HCT116 (cell line): ENCODE measurements around the gene CCDC158. TPM values are rescaled to one million over a fixed set of nuclear protein-coding genes. Genes with fewer than 3 reads are reported as not detected.

Experiments
- ATAC-seq: fragments of 200-7000 bp; cut with Tn5 transposase; 2 replicates; pipeline ENCODE4 v1.9.1; 2020; ENCODE audit warnings: mild to moderate bottlenecking, moderate library complexity
- BruUV-seq: library from RNA; stranded (reverse); fragments of 400-500 nt; replicated peaks from 2 replicates; lab custom pipeline; 2021; lab: Mats Ljungman, UMichigan
- CTCF ChIA-PET: fragments of 300-600 bp; sonication (Branson Sonifier 250); formaldehyde crosslinking; loops from one replicate; lab custom pipeline; 2021; ENCODE audit warnings: antibody characterized with exemption; lab: Charles Lee
- POLR2A ChIA-PET: fragments of 300-600, 350-600 bp; sonication (Branson Sonifier 250); formaldehyde crosslinking; loops from one replicate; lab custom pipeline; 2021; ENCODE audit warnings: antibody characterized with exemption; lab: Charles Lee
- RAD21 ChIA-PET, 2 experiments: fragments of 300-600 bp; sonication (Branson Sonifier 250); formaldehyde crosslinking; loops; one replicate each; lab custom pipeline; 2023; ENCODE audit warnings: low total read pairs in 2 of 2; ENCODE audit not compliant: uncharacterized antibody in 2 of 2, unreplicated experiment in 2 of 2, low non-redundant PET in 1 of 2; lab: Charles Lee
- DNase-seq: peaks from one replicate; pipeline ENCODE4 v3.0.0-alpha.2; 2010; ENCODE audit warnings: low read depth, low spot score
- H2AFZ ChIP-seq: fragments of 200-600 bp; shearing (Covaris generic), sonication (generic); 2 replicates; pipeline ENCODE4 v1.6.1; 2017; ENCODE audit warnings: low read depth, mixed run types, mixed read lengths, antibody characterized with exemption, low read length; ENCODE audit not compliant: poor library complexity, severe bottlenecking
- H3K27ac ChIP-seq: 2 replicates; pipeline ENCODE4 v1.5.1; 2012; ENCODE audit warnings: low read depth, low read length
- H3K27me3 ChIP-seq: fragments of 200-600 bp; sonication (generic); 2 replicates; pipeline ENCODE4 v1.6.1; 2016; ENCODE audit warnings: mixed run types, low read length, mixed read lengths; ENCODE audit not compliant: insufficient read depth
- H3K36me3 ChIP-seq, 2 experiments: fragments of 200-500 bp in 1 of 2; fragments of 200-600 bp in 1 of 2; sonication (Bioruptor generic) in 1 of 2; sonication (generic) in 1 of 2; 2 replicates each; pipeline versions ENCODE4 v1.5.1 to v1.6.1; 2014 to 2016; ENCODE audit warnings: low read length in 2 of 2, inconsistent platforms in 1 of 2, mixed read lengths in 1 of 2, mixed run types in 1 of 2; ENCODE audit not compliant: insufficient read depth in 2 of 2, control insufficient read depth in 1 of 2
- H3K4me1 ChIP-seq, 2 experiments: fragments of 200-600 bp in 1 of 2; sonication (generic) in 1 of 2; 2 replicates each; pipeline versions ENCODE4 v1.5.1 to v1.6.1; 2012 to 2017; ENCODE audit warnings: low read length in 2 of 2, inconsistent platforms in 1 of 2, mild to moderate bottlenecking in 1 of 2, mixed read lengths in 1 of 2, mixed run types in 1 of 2, moderate library complexity in 1 of 2; ENCODE audit not compliant: insufficient read depth in 2 of 2, control insufficient read depth in 1 of 2
- H3K4me2 ChIP-seq: fragments of 200-600 bp; sonication (generic); 2 replicates; pipeline ENCODE4 v1.6.1; 2017; ENCODE audit warnings: mixed run types, low read length, mixed read lengths
- H3K4me3 ChIP-seq, 2 experiments: fragments of 200-600 bp in 1 of 2; sonication (generic) in 1 of 2; replicated peaks in 1 of 2; 2 replicates each; pipeline ENCODE4 v1.5.1; 2011 to 2016; ENCODE audit warnings: low read length in 2 of 2, control low read depth in 1 of 2, low read depth in 1 of 2, mild to moderate bottlenecking in 1 of 2, mixed read lengths in 1 of 2, mixed run types in 1 of 2
- H3K79me2 ChIP-seq: fragments of 200-600 bp; sonication (generic); 2 replicates; pipeline ENCODE4 v1.6.1; 2017; ENCODE audit warnings: mild to moderate bottlenecking, mixed run types, low read length, moderate library complexity, mixed read lengths; ENCODE audit not compliant: insufficient read depth
- H3K9ac ChIP-seq: fragments of 200-600 bp; sonication (generic); 2 replicates; pipeline ENCODE4 v1.6.1; 2016; ENCODE audit warnings: low read length, mixed read lengths
- H3K9me2 ChIP-seq: fragments of 200-600 bp; sonication (generic), shearing (Covaris generic); 2 replicates; pipeline ENCODE4 v1.6.1; 2017; ENCODE audit warnings: mixed run types, mild to moderate bottlenecking, moderate library complexity; ENCODE audit not compliant: insufficient read depth
- H3K9me3 ChIP-seq, 2 experiments: fragments of 200-500 bp in 1 of 2; fragments of 200-600 bp in 1 of 2; sonication (Bioruptor generic) in 1 of 2; sonication (generic) in 1 of 2; 2 replicates each; pipeline ENCODE4 v1.6.1; 2014 to 2017; ENCODE audit warnings: low read length in 2 of 2, mixed read lengths in 2 of 2, inconsistent platforms in 1 of 2, low read depth in 1 of 2, mild to moderate bottlenecking in 1 of 2, mixed run types in 1 of 2, moderate library complexity in 1 of 2; ENCODE audit not compliant: control insufficient read depth in 1 of 2, insufficient read depth in 1 of 2
- H4K20me1 ChIP-seq: fragments of 200-600 bp; sonication (generic), shearing (Covaris generic); 2 replicates; pipeline ENCODE4 v1.6.1; 2017; ENCODE audit warnings: mixed run types, mild to moderate bottlenecking, moderate library complexity; ENCODE audit not compliant: insufficient read depth
- CBX3 ChIP-seq: IDR thresholded peaks from 2 replicates; pipeline ENCODE4 v1.6.1; 2012; ENCODE audit warnings: low read depth
- CEBPB ChIP-seq: IDR thresholded peaks from 2 replicates; pipeline ENCODE4 v1.6.1; 2012; ENCODE audit warnings: low read depth
- CTCF ChIP-seq, 3 experiments: fragments of 200-600 bp in 1 of 3; sonication (generic) in 1 of 3; IDR thresholded peaks in 2 of 3; conservative IDR thresholded peaks in 1 of 3; 2 replicates each; pipeline ENCODE4 v1.5.1; 2012 to 2017; ENCODE audit warnings: low read depth in 2 of 3, low read length in 2 of 3, antibody characterized with exemption in 1 of 3, borderline replicate concordance in 1 of 3, control low read depth in 1 of 3, mild to moderate bottlenecking in 1 of 3, mixed read lengths in 1 of 3, mixed run types in 1 of 3, moderate library complexity in 1 of 3; ENCODE audit not compliant: insufficient read depth in 1 of 3
- EGR1 ChIP-seq: IDR thresholded peaks from 2 replicates; pipeline ENCODE4 v1.6.1; 2012; ENCODE audit warnings: low read depth
- EZH2 ChIP-seq: fragments of 200-600 bp; sonication (generic); IDR thresholded peaks from 2 replicates; pipeline ENCODE4 v1.6.1; 2017; ENCODE audit warnings: antibody characterized with exemption, mixed run types
- EZH2phosphoT487 ChIP-seq: fragments of 200-600 bp; IDR thresholded peaks from 2 replicates; pipeline ENCODE4 v1.6.1; 2018; ENCODE audit warnings: antibody characterized with exemption, borderline replicate concordance
- FOSL1 ChIP-seq: IDR thresholded peaks from 2 replicates; pipeline ENCODE4 v1.6.1; 2012; ENCODE audit warnings: low read depth
- JUND ChIP-seq: IDR thresholded peaks from 2 replicates; pipeline ENCODE4 v1.6.1; 2012
- POLR2AphosphoS5 ChIP-seq: IDR thresholded peaks from 2 replicates; pipeline ENCODE4 v1.6.1; 2011; ENCODE audit warnings: mild to moderate bottlenecking, low read depth, low read length, moderate library complexity
- RAD21 ChIP-seq: IDR thresholded peaks from 2 replicates; pipeline ENCODE4 v1.6.1; 2012; ENCODE audit warnings: low read depth, mild to moderate bottlenecking
- SIN3A ChIP-seq: IDR thresholded peaks from 2 replicates; pipeline ENCODE4 v1.6.1; 2012; ENCODE audit warnings: low read depth
- SP1 ChIP-seq: IDR thresholded peaks from 2 replicates; pipeline ENCODE4 v1.6.1; 2012; ENCODE audit warnings: low read depth
- SRF ChIP-seq: IDR thresholded peaks from 2 replicates; pipeline ENCODE4 v1.6.1; 2012; ENCODE audit warnings: low read depth
- TCF7L2 ChIP-seq: IDR thresholded peaks from 2 replicates; pipeline ENCODE4 v1.7.0; 2011; ENCODE audit warnings: borderline replicate concordance, inconsistent platforms; ENCODE audit not compliant: insufficient read depth, insufficient read length; ENCODE audit errors: extremely low read depth
- ZNF274 ChIP-seq: fragments of 200-500 bp; sonication (Bioruptor generic); IDR thresholded peaks from 2 replicates; pipeline ENCODE4 v1.6.1; 2014; ENCODE audit warnings: mild to moderate bottlenecking, low read depth, low read length, inconsistent platforms
- intact Hi-C: fragments of 100-400 bp; cut with micrococcal nuclease; formaldehyde crosslinking; loops from 2 replicates; pipeline ENCODE4 v1.10.0; 2022
- total RNA-seq: library from RNA; stranded (reverse); gene quantifications from one replicate; pipeline ENCODE4 v1.2.1, GENCODE V29; 2021; ENCODE audit not compliant: unreplicated experiment
- TF ChIP-seq, protein P1 (sequence below): IDR thresholded peaks from 2 replicates; pipeline ENCODE4 v1.6.1; 2012
- TF ChIP-seq, protein P2 (sequence below): IDR thresholded peaks from 2 replicates; pipeline ENCODE4 v1.6.1; 2012

CCDC158 gene
- total RNA-seq, 1 experiment from 2014 or later = not detected

DNA sequence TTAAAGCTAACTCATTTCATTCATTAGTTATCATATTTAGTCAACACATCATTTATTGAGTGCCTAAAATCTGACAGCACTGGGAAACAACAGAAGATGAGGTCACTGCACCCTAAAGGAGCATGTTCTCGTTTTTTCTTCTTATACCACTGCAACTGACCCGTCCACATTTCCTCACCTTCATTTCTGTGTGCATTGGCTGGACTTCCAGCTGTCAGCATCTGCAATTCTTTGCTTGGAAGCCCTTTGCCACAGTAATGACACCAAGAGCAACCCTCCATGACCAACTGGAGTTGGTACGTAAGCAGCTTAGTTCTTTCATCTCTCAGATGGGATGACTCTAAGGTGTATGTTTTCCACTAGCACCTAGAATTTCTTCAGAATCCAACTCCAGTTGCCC, 27.3 kb upstream of the CCDC158 start (continued):
- no peak for TF ChIP-seq CEBPB
- TF ChIP-seq, protein P1, sequence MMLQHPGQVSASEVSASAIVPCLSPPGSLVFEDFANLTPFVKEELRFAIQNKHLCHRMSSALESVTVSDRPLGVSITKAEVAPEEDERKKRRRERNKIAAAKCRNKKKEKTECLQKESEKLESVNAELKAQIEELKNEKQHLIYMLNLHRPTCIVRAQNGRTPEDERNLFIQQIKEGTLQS = no peak
- TF ChIP-seq CBX3 = no peak
- TF ChIP-seq EZH2phosphoT487 = no peak
- TF ChIP-seq POLR2AphosphoS5 = no peak
- no peak for TF ChIP-seq TCF7L2
- no peak for TF ChIP-seq RAD21
- no peak for TF ChIP-seq EZH2
- TF ChIP-seq, all 23 proteins: peak for 0

- POLR2A ChIA-PET = no interaction called here
- H3K9me3 ChIP-seq = no peaks in the 10 kb centered on the region
- H2AFZ ChIP-seq = no peak overlapping the region
- no peak overlapping the region for H3K4me3 ChIP-seq
- no peaks in the 10 kb centered on the region for H3K9me2 ChIP-seq
- intact Hi-C loops = no loop called here
- ATAC-seq (no peak), DNase-seq (no peak)
- no TSS peak for BruUV-seq
- no peaks in the 10 kb centered on the region for H3K79me2 ChIP-seq
- H3K9ac ChIP-seq = no peak overlapping the region
- CTCF ChIA-PET = interaction anchor here (1.1 to 1.4 kb wide), 2 partner anchors 11 to 57 kb away, joined by 3 read pairs; no protein-coding TSS in a partner anchor
- TF ChIP-seq EZH2 (no peak), JUND (no peak), POLR2AphosphoS5 (no peak)
- peaks cover 0 to 4% of the 10 kb centered on the region in 2 experiments; a peak in 3 of 4 replicates for H3K4me1 ChIP-seq
- H3K27me3 ChIP-seq = no peaks in the 10 kb centered on the region
- no peak overlapping the region for H3K27ac ChIP-seq
- H4K20me1 ChIP-seq = no peaks in the 10 kb centered on the region
- no peaks in the 10 kb centered on the region for H3K36me3 ChIP-seq
- no peak overlapping the region for H3K4me2 ChIP-seq
- RAD21 ChIA-PET = no interaction called here
Observed at GRCh38 chr4:76447393-76447851, 26.5 kb upstream of the CCDC158 start.

- Histone ChIP-seq H3K9me3 (no peaks in the 10 kb centered on the region), H2AFZ (no peak overlapping the region), H3K4me1 (peaks cover 0 to 9% of the 10 kb centered on the region in 2 experiments; a peak in 3 of 4 replicates), H3K27ac (no peak overlapping the region), H3K27me3 (no peaks in the 10 kb centered on the region), H3K36me3 (no peaks in the 10 kb centered on the region), H3K79me2 (no peaks in the 10 kb centered on the region), H4K20me1 (no peaks in the 10 kb centered on the region), H3K9me2 (no peaks in the 10 kb centered on the region), H3K9ac (no peak overlapping the region), H3K4me3 (no peak overlapping the region), H3K4me2 (no peak overlapping the region)
- intact Hi-C loops = no loop called here
- ChIA-PET POLR2A (no interaction called here), CTCF (no interaction called here), RAD21 (no interaction called here)
- DNase-seq = no peak
- no TSS peak for BruUV-seq
- no peak for ATAC-seq
- TF ChIP-seq, protein P1 = no peak
- TF ChIP-seq CTCF (IDR thresholded peaks at IDR 0.05 in 2 of 3, conservative IDR thresholded peaks at IDR 0.05 in 1 of 3; ENCODE audit: borderline replicate concordance in 1 of 3, insufficient read depth in 1 of 3, low read depth in 2 of 3, low read length in 2 of 3) = no peak
- TF ChIP-seq EZH2 = no peak
- no peak for TF ChIP-seq TCF7L2
- no peak for TF ChIP-seq FOSL1
- no peak for TF ChIP-seq POLR2AphosphoS5
- TF ChIP-seq JUND = no peak
- TF ChIP-seq EGR1 = no peak
- no peak for TF ChIP-seq RAD21
- TF ChIP-seq EZH2phosphoT487 = no peak
- no peak for TF ChIP-seq CEBPB
- TF ChIP-seq, protein P2, sequence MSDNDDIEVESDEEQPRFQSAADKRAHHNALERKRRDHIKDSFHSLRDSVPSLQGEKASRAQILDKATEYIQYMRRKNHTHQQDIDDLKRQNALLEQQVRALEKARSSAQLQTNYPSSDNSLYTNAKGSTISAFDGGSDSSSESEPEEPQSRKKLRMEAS = no peak
- TF ChIP-seq ZNF274 = no peak
- TF ChIP-seq CBX3 = no peak
- no peak for TF ChIP-seq SP1
- no peak for TF ChIP-seq SRF
- no peak for TF ChIP-seq SIN3A
Observed at GRCh38 chr4:76445911-76446310, 25.0 kb upstream of the CCDC158 start.
